ENCODE results near the gene RETN. TPM values are rescaled to one million over a fixed set of nuclear protein-coding genes. Genes with fewer than 3 reads are reported as not detected.

Gene RETN
- total RNA-seq, 1 donor from 2014 or later: not detected

GRCh38 chr19:7676376-7676775 is 7.5 kb downstream of the RETN start:
- Histone ChIP-seq H3K4me3 (ENCODE audit: low read depth, low read length) (no peak overlapping the region), H3K27me3 (ENCODE audit: control insufficient read depth, insufficient read depth, low read length) (no peaks in the 10 kb centered on the region), H3K36me3 (ENCODE audit: control insufficient read depth, insufficient read depth, low read length) (no peaks in the 10 kb centered on the region)
- no peak for TF ChIP-seq CTCF (IDR thresholded peaks at IDR 0.05; ENCODE audit: insufficient read depth, low read length, severe bottlenecking)
- DNase-seq (ENCODE audit: low read depth) (no peak), FAIRE-seq (no peak)

GRCh38 chr19:7676854-7677253 is 8.0 kb downstream of the RETN start, which contains the start of gene MCEMP1:
TSS of gene MCEMP1 (plus strand) at chr19:7677090. CDS start at chr19:7677121, 31 bp downstream.
- DNase-seq (ENCODE audit: low read depth): no peak
- Histone ChIP-seq H3K4me3 (ENCODE audit: low read depth, low read length) (no peak within 1 kb of the TSS), H3K36me3 (ENCODE audit: control insufficient read depth, insufficient read depth, low read length) (no peaks in the 10 kb centered on the region), H3K27me3 (ENCODE audit: control insufficient read depth, insufficient read depth, low read length) (no peaks in the 10 kb centered on the region)
- FAIRE-seq: no peak
- TF ChIP-seq CTCF (IDR thresholded peaks at IDR 0.05; ENCODE audit: insufficient read depth, low read length, severe bottlenecking): no peak

GRCh38 chr19:7677669-7678311 is 8.9 kb downstream of the RETN start:
- Histone ChIP-seq H3K4me3 (ENCODE audit: low read depth, low read length) (no peak overlapping the region), H3K36me3 (ENCODE audit: control insufficient read depth, insufficient read depth, low read length) (peaks cover 5% of the 10 kb centered on the region), H3K27me3 (ENCODE audit: control insufficient read depth, insufficient read depth, low read length) (no peaks in the 10 kb centered on the region)
- FAIRE-seq (peak; percentile 7), DNase-seq (ENCODE audit: low read depth) (no peak)
- no peak for TF ChIP-seq CTCF (IDR thresholded peaks at IDR 0.05; ENCODE audit: insufficient read depth, low read length, severe bottlenecking)

GRCh38 chr19:7678971-7679751 is 10.3 kb downstream of the RETN start:
- H3K36me3 ChIP-seq (ENCODE audit: control insufficient read depth, insufficient read depth, low read length): peaks cover 6% of the 10 kb centered on the region
- H3K4me3 ChIP-seq (ENCODE audit: low read depth, low read length): no peak overlapping the region
- no peaks in the 10 kb centered on the region for H3K27me3 ChIP-seq (ENCODE audit: control insufficient read depth, insufficient read depth, low read length)
- no peak for FAIRE-seq
- DNase-seq (ENCODE audit: low read depth): peak; percentile 6
- TF ChIP-seq CTCF (IDR thresholded peaks at IDR 0.05; ENCODE audit: insufficient read depth, low read length, severe bottlenecking): no peak

- H3K36me3 ChIP-seq (ENCODE audit: control insufficient read depth, insufficient read depth, low read length): peaks cover 6% of the 10 kb centered on the region
- FAIRE-seq (no peak), DNase-seq (ENCODE audit: low read depth) (no peak)
- no peak overlapping the region for H3K4me3 ChIP-seq (ENCODE audit: low read depth, low read length)
- no peaks in the 10 kb centered on the region for H3K27me3 ChIP-seq (ENCODE audit: control insufficient read depth, insufficient read depth, low read length)
- TF ChIP-seq CTCF (IDR thresholded peaks at IDR 0.05; ENCODE audit: insufficient read depth, low read length, severe bottlenecking): no peak
Observed at GRCh38 chr19:7679771-7680605, 11.1 kb downstream of the RETN start.

Data from bronchial epithelial cell (primary cell).